Liver (tissue), 9 donors: ENCODE results near the gene CD36. TPM values are rescaled to one million over a fixed set of nuclear protein-coding genes. Genes with fewer than 3 reads are reported as not detected.

Source experiments
- DNase-seq: peaks from one replicate; pipeline ENCODE4 v3.0.0-alpha.2; 2017; ENCODE audit warnings: low spot score
- H3K27ac ChIP-seq, 2 donors: one replicate each; pipeline ENCODE4 v1.7.0; 2013; ENCODE audit warnings: inconsistent platforms in 2 of 2, low read length in 2 of 2, control low read depth in 1 of 2, low read depth in 1 of 2, mild to moderate bottlenecking in 1 of 2
- H3K27me3 ChIP-seq, 4 donors: one replicate each; pipeline versions ENCODE4 v1.6.1 to v1.7.0; 2013; ENCODE audit warnings: low read length in 3 of 4, inconsistent platforms in 1 of 4, mild to moderate bottlenecking in 1 of 4, moderate library complexity in 1 of 4; ENCODE audit not compliant: control insufficient read depth in 4 of 4, insufficient read depth in 4 of 4
- H3K36me3 ChIP-seq, 4 donors: one replicate each; pipeline versions ENCODE4 v1.6.1 to v1.7.0; 2013; ENCODE audit warnings: low read length in 3 of 4, mild to moderate bottlenecking in 3 of 4, low read depth in 1 of 4, moderate library complexity in 1 of 4; ENCODE audit not compliant: control insufficient read depth in 4 of 4, insufficient read depth in 3 of 4
- H3K4me1 ChIP-seq, 4 donors: one replicate each; pipeline versions ENCODE4 v1.6.1 to v1.7.0; 2013; ENCODE audit warnings: low read length in 3 of 4, mild to moderate bottlenecking in 3 of 4, moderate library complexity in 1 of 4; ENCODE audit not compliant: control insufficient read depth in 4 of 4, insufficient read depth in 4 of 4
- H3K4me3 ChIP-seq, 3 donors: one replicate each; pipeline versions ENCODE4 v1.6.1 to v1.7.0; 2013; ENCODE audit warnings: low read length in 3 of 3, control low read depth in 1 of 3, low read depth in 1 of 3, mild to moderate bottlenecking in 1 of 3
- H3K9ac ChIP-seq, 2 donors: one replicate each; pipeline ENCODE4 v1.7.0; 2013; ENCODE audit warnings: low read length in 2 of 2, mild to moderate bottlenecking in 2 of 2, moderate library complexity in 2 of 2, control low read depth in 1 of 2, low read depth in 1 of 2
- H3K9me3 ChIP-seq, 4 donors: one replicate each; pipeline versions ENCODE4 v1.6.1 to v1.7.0; 2013; ENCODE audit warnings: low read length in 3 of 4; ENCODE audit not compliant: control insufficient read depth in 4 of 4
- ATF3 ChIP-seq: IDR thresholded peaks from 2 replicates; pipeline ENCODE4 v1.6.1; 2016; ENCODE audit warnings: antibody characterized with exemption
- CTCF ChIP-seq: fragments of 150-350 bp; IDR thresholded peaks from 2 replicates; pipeline ENCODE4 v1.5.1; 2017; ENCODE audit warnings: improper control_type of control experiment, low read depth, low read length; ENCODE audit not compliant: missing input control
- EGR1 ChIP-seq, 2 donors: IDR thresholded peaks; 2 replicates each; pipeline ENCODE4 v1.6.1; 2016 to 2018; ENCODE audit warnings: antibody characterized with exemption in 2 of 2, low read depth in 2 of 2
- FOXA1 ChIP-seq: IDR thresholded peaks from 2 replicates; pipeline ENCODE4 v1.6.1; 2016; ENCODE audit warnings: antibody characterized with exemption
- FOXA2 ChIP-seq: IDR thresholded peaks from 2 replicates; pipeline ENCODE4 v1.6.1; 2016; ENCODE audit warnings: antibody characterized with exemption
- GABPA ChIP-seq, 2 donors: IDR thresholded peaks in 1 of 2; conservative IDR thresholded peaks in 1 of 2; 2 replicates each; pipeline ENCODE4 v1.6.1; 2016; ENCODE audit warnings: antibody characterized with exemption in 2 of 2, mild to moderate bottlenecking in 1 of 2, moderate library complexity in 1 of 2
- HNF4A ChIP-seq, 2 donors: conservative IDR thresholded peaks; 2 replicates each; pipeline ENCODE4 v1.6.1; 2016; ENCODE audit warnings: antibody characterized with exemption in 2 of 2, mild to moderate bottlenecking in 2 of 2
- JUND ChIP-seq, 2 donors: IDR thresholded peaks; 2 replicates each; pipeline ENCODE4 v1.6.1; 2016; ENCODE audit warnings: antibody characterized with exemption in 2 of 2
- MAX ChIP-seq: IDR thresholded peaks from 2 replicates; pipeline ENCODE4 v1.6.1; 2016; ENCODE audit warnings: antibody characterized with exemption
- NR2F2 ChIP-seq: IDR thresholded peaks from 2 replicates; pipeline ENCODE4 v1.6.1; 2016; ENCODE audit warnings: antibody characterized with exemption
- RAD21 ChIP-seq, 2 donors: IDR thresholded peaks; 2 replicates each; pipeline ENCODE4 v1.6.1; 2016; ENCODE audit warnings: antibody characterized with exemption in 2 of 2, mild to moderate bottlenecking in 2 of 2
- REST ChIP-seq: IDR thresholded peaks from 2 replicates; pipeline ENCODE4 v1.6.1; 2016; ENCODE audit warnings: antibody characterized with exemption, mild to moderate bottlenecking
- SP1 ChIP-seq: IDR thresholded peaks from 2 replicates; pipeline ENCODE4 v1.6.1; 2018; ENCODE audit warnings: antibody characterized with exemption, mild to moderate bottlenecking
- TAF1 ChIP-seq: conservative IDR thresholded peaks from 2 replicates; pipeline ENCODE4 v1.6.1; 2016; ENCODE audit warnings: antibody characterized with exemption, mild to moderate bottlenecking
- YY1 ChIP-seq: IDR thresholded peaks from 2 replicates; pipeline ENCODE4 v1.6.1; 2016; ENCODE audit warnings: antibody characterized with exemption, mild to moderate bottlenecking
- ZBTB33 ChIP-seq: IDR thresholded peaks from 2 replicates; pipeline ENCODE4 v1.6.1; 2016; ENCODE audit warnings: antibody characterized with exemption
- WGBS: extraction: QIAGEN DNeasy Blood & Tissue Kit; methylation state at CpG from one replicate; pipeline ENCODE4 v1.1.7; 2013; 5-methylcytosine and 5-hydroxymethylcytosine counted together
- polyA plus RNA-seq, 2 donors: library from polyadenylated mRNA; stranded (reverse) in 1 of 2; unstranded in 1 of 2; fragments of 200-250 nt in 1 of 2; fragments of >200 nt in 1 of 2; fragmentation: Nextera tagmentation in 1 of 2; extraction: Ambion mirVana in 1 of 2; gene quantifications; one replicate each; pipeline versions ENCODE4 v1.2.1 to v1.2.3, GENCODE V29; 2013 to 2015
- total RNA-seq, 2 donors: library from RNA; depleted of rRNA; stranded (reverse); fragments of >200 nt; gene quantifications; one replicate each; pipeline ENCODE4 v1.2.3, GENCODE V29; 2014
- donor health status: healthy.
- donor health status: healthy.
- donor health status: healthy.
- donor health status: healthy.
- donor health status: healthy.

CD36 gene
- total and polyA plus RNA-seq, 4 donors: 21.6 to 597 (median 54.5) TPM

- WGBS: 67% methylated on average over 2 of the region's 2 CpGs
- no peak for TF ChIP-seq ATF3
- TF ChIP-seq YY1: no peak
- H3K4me1 ChIP-seq: no peaks in the 10 kb centered on the region
- no peak overlapping the region for H3K9ac ChIP-seq
- H3K27me3 ChIP-seq: peaks cover 0 to 2% (median 0%) of the 10 kb centered on the region in 4 donors
- H3K4me3 ChIP-seq: no peak overlapping the region
- DNase-seq: no peak
- no peak overlapping the region for H3K27ac ChIP-seq
- H3K9me3 ChIP-seq: no peaks in the 10 kb centered on the region
- H3K36me3 ChIP-seq: no peaks in the 10 kb centered on the region
Measured at GRCh38 chr7:80711531-80711930, 73.1 kb downstream of the CD36 start.

- TF ChIP-seq GABPA (IDR thresholded peaks at IDR 0.05 in 1 of 2, conservative IDR thresholded peaks at IDR 0.05 in 1 of 2) (no peak), SP1 (no peak), MAX (no peak), FOXA1 (no peak), EGR1 (IDR thresholded peaks at IDR 0.05; ENCODE audit: low read depth in 2 of 2) (no peak), YY1 (no peak), CTCF (no peak), ZBTB33 (no peak), FOXA2 (no peak), TAF1 (no peak), REST (no peak), NR2F2 (no peak), HNF4A (conservative IDR thresholded peaks at IDR 0.05) (no peak), RAD21 (IDR thresholded peaks at IDR 0.05) (no peak), JUND (IDR thresholded peaks at IDR 0.05) (no peak), ATF3 (no peak)
- no peaks in the 10 kb centered on the region for H3K27me3 ChIP-seq
- no peaks in the 10 kb centered on the region for H3K4me1 ChIP-seq
- no peak overlapping the region for H3K27ac ChIP-seq
- WGBS: 81% methylated on average over 3 of the region's 3 CpGs
- no peak overlapping the region for H3K9ac ChIP-seq
- no peak overlapping the region for H3K4me3 ChIP-seq
- no peaks in the 10 kb centered on the region for H3K36me3 ChIP-seq
- no peak for DNase-seq
- H3K9me3 ChIP-seq: no peaks in the 10 kb centered on the region
Measured at GRCh38 chr7:80719261-80719660, 80.8 kb downstream of the CD36 start.
